Measurements from ENCODE around the gene SNTA1. TPM values are rescaled to one million over a fixed set of nuclear protein-coding genes. Genes with fewer than 3 reads are reported as not detected.

Gene SNTA1
- polyA plus RNA-seq, 3 donors = 0.56 to 0.93 (median 0.63) TPM

- peaks cover 0 to 3% (median 0%) of the 10 kb centered on the region in 7 donors for H3K9me3 Mint-ChIP-seq
- no peak overlapping the region for H3K27ac ChIP-seq (ENCODE audit: low read depth in 1 of 2, low read length in 2 of 2)
- no peaks in the 10 kb centered on the region for H3K9me3 ChIP-seq (replicated peaks in 1 of 2; ENCODE audit: control insufficient read depth in 1 of 2, insufficient read depth in 1 of 2, low read length in 2 of 2)
- H2AFZ ChIP-seq (ENCODE audit: insufficient read depth, low read depth, low read length, poor library complexity, severe bottlenecking) = no peak overlapping the region
- TF ChIP-seq CTCF (IDR thresholded peaks at IDR 0.05) = no peak
- no peak overlapping the region for H3K4me3 ChIP-seq (replicated peaks in 1 of 3; ENCODE audit: low read depth in 2 of 3, low read length in 3 of 3)
- no peak for DNase-seq
- H3K9ac ChIP-seq (ENCODE audit: insufficient read depth, low read length, poor library complexity, severe bottlenecking) = no peak overlapping the region
- H3K4me1 ChIP-seq (ENCODE audit: control insufficient read depth in 1 of 2, insufficient read depth in 2 of 2, low read length in 2 of 2) = no peaks in the 10 kb centered on the region
- peaks cover 3% of the 10 kb centered on the region for H3K4me1 Mint-ChIP-seq
- no peak overlapping the region for H3K4me3 Mint-ChIP-seq
- H4K20me1 ChIP-seq (ENCODE audit: insufficient read depth, low read length) = no peaks in the 10 kb centered on the region
- 95% methylated on average over 9 of the region's 18 CpGs for WGBS (ENCODE audit: insufficient coverage)
- H3K36me3 ChIP-seq (replicated peaks in 1 of 2; ENCODE audit: control insufficient read depth in 1 of 2, insufficient read depth in 2 of 2, low read length in 2 of 2) = no peaks in the 10 kb centered on the region
- no peak overlapping the region for H3K4me2 ChIP-seq (replicated peaks; ENCODE audit: extremely low read depth, low read length, poor library complexity, severe bottlenecking)
- H3K27me3 Mint-ChIP-seq (ENCODE audit: low read depth in 3 of 3) = peaks cover 0 to 2% (median 2%) of the 10 kb centered on the region in 3 donors
- H3K36me3 Mint-ChIP-seq = peaks cover 0 to 5% of the 10 kb centered on the region in 2 donors
- intact Hi-C loops (cut with micrococcal nuclease) = no loop called here
- no peaks in the 10 kb centered on the region for H3K27me3 ChIP-seq (ENCODE audit: control insufficient read depth in 2 of 2, insufficient read depth in 2 of 2, low read length in 2 of 2)
- H3K79me2 ChIP-seq (ENCODE audit: insufficient read depth, low read length) = no peaks in the 10 kb centered on the region
- peak overlapping the region in 1 of 7 donors; percentile 37 for H3K27ac Mint-ChIP-seq
Observed at GRCh38 chr20:33408716-33409654, 34.6 kb downstream of the SNTA1 start.

DNA sequence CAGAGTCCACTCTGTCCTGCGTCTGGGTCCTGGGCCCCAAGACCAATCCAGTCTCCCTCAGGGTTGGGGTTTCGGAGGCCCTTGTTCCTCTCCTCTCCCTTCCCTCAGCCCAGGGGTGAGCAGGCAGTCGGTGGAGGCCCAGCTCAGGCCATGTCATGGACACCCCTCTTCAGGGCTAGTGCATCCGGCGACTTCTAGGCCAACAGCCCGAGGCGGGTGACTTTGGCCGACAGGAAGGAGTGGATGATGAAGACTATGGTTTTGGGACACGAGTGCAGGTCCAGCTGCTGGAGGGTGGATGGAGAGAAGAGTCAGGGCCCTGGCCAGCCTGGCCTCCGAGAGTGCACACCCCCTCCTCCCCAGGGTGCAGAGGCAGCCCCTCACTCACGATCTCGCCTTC lies 35.2 kb downstream of the SNTA1 start:
- peaks cover 0 to 3% (median 0%) of the 10 kb centered on the region in 7 donors for H3K9me3 Mint-ChIP-seq
- H3K36me3 Mint-ChIP-seq = peaks cover 0 to 5% of the 10 kb centered on the region in 2 donors
- no peaks in the 10 kb centered on the region for H3K27me3 ChIP-seq (ENCODE audit: control insufficient read depth in 2 of 2, insufficient read depth in 2 of 2, low read length in 2 of 2)
- H3K27ac ChIP-seq (ENCODE audit: low read depth in 1 of 2, low read length in 2 of 2) = no peak overlapping the region
- no peaks in the 10 kb centered on the region for H3K4me1 ChIP-seq (ENCODE audit: control insufficient read depth in 1 of 2, insufficient read depth in 2 of 2, low read length in 2 of 2)
- peaks cover 3% of the 10 kb centered on the region for H3K4me1 Mint-ChIP-seq
- 100% methylated on average over 2 of the region's 12 CpGs for WGBS (ENCODE audit: insufficient coverage)
- H3K9me3 ChIP-seq (replicated peaks in 1 of 2; ENCODE audit: control insufficient read depth in 1 of 2, insufficient read depth in 1 of 2, low read length in 2 of 2) = no peaks in the 10 kb centered on the region
- DNase-seq = no peak
- no peak overlapping the region for H3K27ac Mint-ChIP-seq
- H3K27me3 Mint-ChIP-seq (ENCODE audit: low read depth in 3 of 3) = peaks cover 0 to 2% (median 0%) of the 10 kb centered on the region in 3 donors
- H2AFZ ChIP-seq (ENCODE audit: insufficient read depth, low read depth, low read length, poor library complexity, severe bottlenecking) = no peak overlapping the region
- H3K36me3 ChIP-seq (replicated peaks in 1 of 2; ENCODE audit: control insufficient read depth in 1 of 2, insufficient read depth in 2 of 2, low read length in 2 of 2) = no peaks in the 10 kb centered on the region
- no peak overlapping the region for H3K4me3 ChIP-seq (replicated peaks in 1 of 3; ENCODE audit: low read depth in 2 of 3, low read length in 3 of 3)
- H3K4me3 Mint-ChIP-seq = no peak overlapping the region
- H3K4me2 ChIP-seq (replicated peaks; ENCODE audit: extremely low read depth, low read length, poor library complexity, severe bottlenecking) = no peak overlapping the region
- H3K9ac ChIP-seq (ENCODE audit: insufficient read depth, low read length, poor library complexity, severe bottlenecking) = no peak overlapping the region
- H3K79me2 ChIP-seq (ENCODE audit: insufficient read depth, low read length) = no peaks in the 10 kb centered on the region
- intact Hi-C loops (cut with micrococcal nuclease) = no loop called here
- no peaks in the 10 kb centered on the region for H4K20me1 ChIP-seq (ENCODE audit: insufficient read depth, low read length)
- TF ChIP-seq CTCF (IDR thresholded peaks at IDR 0.05) = no peak

All from CD14-positive monocyte (primary cell).